DND-41 (cell line): ENCODE results near the gene PANK1.

Experiments used
- ATAC-seq: fragments of 200-7000 bp; cut with Tn5 transposase; 3 replicates; pipeline ENCODE4 v1.9.1; 2021; ENCODE audit warnings: low read depth; ENCODE audit not compliant: insufficient read depth
- DNase-seq: peaks from one replicate; pipeline ENCODE4 v3.0.0-alpha.2; 2020
- H2AFZ ChIP-seq: 2 replicates; pipeline ENCODE4 v1.6.0; 2012; ENCODE audit warnings: low read depth, low read length
- H3K27ac ChIP-seq: 2 replicates; pipeline ENCODE4 v1.5.1; 2012; ENCODE audit warnings: low read length, inconsistent platforms
- H3K27me3 ChIP-seq: fragments of 200-600 bp; sonication (generic); 2 replicates; pipeline ENCODE4 v1.6.0; 2012; ENCODE audit warnings: low read length, mild to moderate bottlenecking, inconsistent platforms; ENCODE audit not compliant: insufficient read depth, poor library complexity
- H3K36me3 ChIP-seq: 2 replicates; pipeline ENCODE4 v1.5.1; 2012; ENCODE audit warnings: low read length, inconsistent platforms; ENCODE audit not compliant: insufficient read depth
- H3K4me1 ChIP-seq: 2 replicates; pipeline ENCODE4 v1.5.1; 2012; ENCODE audit warnings: mild to moderate bottlenecking, low read length; ENCODE audit not compliant: insufficient read depth
- H3K4me2 ChIP-seq: 2 replicates; pipeline ENCODE4 v1.6.0; 2012; ENCODE audit warnings: mild to moderate bottlenecking, moderate library complexity, low read length, inconsistent platforms; ENCODE audit not compliant: insufficient read depth
- H3K4me3 ChIP-seq, 2 experiments: fragments of 200-600 bp in 1 of 2; shearing (Covaris generic) in 1 of 2; 2 replicates each; pipeline ENCODE4 v1.5.1; 2012 to 2016; ENCODE audit warnings: inconsistent platforms in 2 of 2, low read length in 2 of 2, mild to moderate bottlenecking in 2 of 2, low read depth in 1 of 2, moderate library complexity in 1 of 2
- H3K79me2 ChIP-seq: 2 replicates; pipeline ENCODE4 v1.6.0; 2012; ENCODE audit warnings: low read length, inconsistent platforms; ENCODE audit not compliant: insufficient read depth
- H3K9ac ChIP-seq: 2 replicates; pipeline ENCODE4 v1.6.0; 2012; ENCODE audit warnings: low read depth, mild to moderate bottlenecking, inconsistent platforms, low read length, moderate library complexity
- H3K9me3 ChIP-seq: 2 replicates; pipeline ENCODE4 v1.5.1; 2012; ENCODE audit warnings: low read length, moderate library complexity, mild to moderate bottlenecking, inconsistent platforms; ENCODE audit not compliant: insufficient read depth, severe bottlenecking
- H4K20me1 ChIP-seq: 2 replicates; pipeline ENCODE4 v1.6.0; 2012; ENCODE audit warnings: low read length; ENCODE audit not compliant: insufficient read depth
- EZH2 ChIP-seq: IDR thresholded peaks from 3 replicates; pipeline ENCODE4 v1.6.1; 2012; ENCODE audit warnings: borderline replicate concordance, low read depth, mild to moderate bottlenecking, moderate library complexity, low read length, inconsistent platforms; ENCODE audit not compliant: severe bottlenecking
- TF ChIP-seq, protein P1 (sequence below): IDR thresholded peaks from 2 replicates; pipeline ENCODE4 v1.5.1; 2012; ENCODE audit warnings: borderline replicate concordance, low read length, moderate library complexity, mild to moderate bottlenecking; ENCODE audit not compliant: poor library complexity, severe bottlenecking; ENCODE audit errors: extremely low read depth

The PANK1 gene

GRCh38 chr10:89663144-89663543 lies 18.1 kb upstream of the PANK1 start:
- Histone ChIP-seq H3K9me3 (no peaks in the 10 kb centered on the region), H2AFZ (no peak overlapping the region), H3K9ac (no peak overlapping the region), H3K4me1 (no peaks in the 10 kb centered on the region), H3K27ac (no peak overlapping the region), H3K27me3 (no peaks in the 10 kb centered on the region), H3K4me2 (no peak overlapping the region), H3K79me2 (no peaks in the 10 kb centered on the region), H3K4me3 (no peak overlapping the region), H3K36me3 (no peaks in the 10 kb centered on the region), H4K20me1 (no peaks in the 10 kb centered on the region)
- no peak for TF ChIP-seq EZH2
- TF ChIP-seq, protein P1, sequence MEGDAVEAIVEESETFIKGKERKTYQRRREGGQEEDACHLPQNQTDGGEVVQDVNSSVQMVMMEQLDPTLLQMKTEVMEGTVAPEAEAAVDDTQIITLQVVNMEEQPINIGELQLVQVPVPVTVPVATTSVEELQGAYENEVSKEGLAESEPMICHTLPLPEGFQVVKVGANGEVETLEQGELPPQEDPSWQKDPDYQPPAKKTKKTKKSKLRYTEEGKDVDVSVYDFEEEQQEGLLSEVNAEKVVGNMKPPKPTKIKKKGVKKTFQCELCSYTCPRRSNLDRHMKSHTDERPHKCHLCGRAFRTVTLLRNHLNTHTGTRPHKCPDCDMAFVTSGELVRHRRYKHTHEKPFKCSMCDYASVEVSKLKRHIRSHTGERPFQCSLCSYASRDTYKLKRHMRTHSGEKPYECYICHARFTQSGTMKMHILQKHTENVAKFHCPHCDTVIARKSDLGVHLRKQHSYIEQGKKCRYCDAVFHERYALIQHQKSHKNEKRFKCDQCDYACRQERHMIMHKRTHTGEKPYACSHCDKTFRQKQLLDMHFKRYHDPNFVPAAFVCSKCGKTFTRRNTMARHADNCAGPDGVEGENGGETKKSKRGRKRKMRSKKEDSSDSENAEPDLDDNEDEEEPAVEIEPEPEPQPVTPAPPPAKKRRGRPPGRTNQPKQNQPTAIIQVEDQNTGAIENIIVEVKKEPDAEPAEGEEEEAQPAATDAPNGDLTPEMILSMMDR: no peak
- DNase-seq (no peak), ATAC-seq (no peak)

- no peaks in the 10 kb centered on the region for H3K27me3 ChIP-seq
- no peaks in the 10 kb centered on the region for H4K20me1 ChIP-seq
- no peak overlapping the region for H3K4me3 ChIP-seq
- no peak for TF ChIP-seq EZH2
- TF ChIP-seq, protein P1: no peak
- H3K9ac ChIP-seq: no peak overlapping the region
- H3K9me3 ChIP-seq: no peaks in the 10 kb centered on the region
- DNase-seq (no peak), ATAC-seq (no peak)
- no peak overlapping the region for H2AFZ ChIP-seq
- H3K4me2 ChIP-seq: no peak overlapping the region
- no peaks in the 10 kb centered on the region for H3K36me3 ChIP-seq
- H3K79me2 ChIP-seq: no peaks in the 10 kb centered on the region
- no peaks in the 10 kb centered on the region for H3K4me1 ChIP-seq
- no peak overlapping the region for H3K27ac ChIP-seq
Observed at GRCh38 chr10:89662596-89662995, 17.6 kb upstream of the PANK1 start.

GRCh38 chr10:89659143-89660131 lies 14.4 kb upstream of the PANK1 start:
- TF ChIP-seq, protein P1: no peak
- TF ChIP-seq EZH2: no peak
- Histone ChIP-seq H3K9me3 (no peaks in the 10 kb centered on the region), H3K79me2 (no peaks in the 10 kb centered on the region), H4K20me1 (no peaks in the 10 kb centered on the region), H3K4me1 (no peaks in the 10 kb centered on the region), H3K4me3 (no peak overlapping the region), H3K4me2 (no peak overlapping the region), H2AFZ (no peak overlapping the region), H3K36me3 (no peaks in the 10 kb centered on the region), H3K27me3 (no peaks in the 10 kb centered on the region), H3K9ac (no peak overlapping the region), H3K27ac (no peak overlapping the region)
- DNase-seq (no peak), ATAC-seq (no peak)
